ENCODE measurements around the gene XYLT1. TPM values are rescaled to one million over a fixed set of nuclear protein-coding genes. Genes with fewer than 3 reads are reported as not detected.
A peak's percentile ranks its signal among the peaks of the same experiment; 100 is the strongest.

Gene XYLT1
- total and polyA plus RNA-seq, 4 experiments from 2014 or later = 1.4 to 48.5 (median 24.5) TPM

DNA sequence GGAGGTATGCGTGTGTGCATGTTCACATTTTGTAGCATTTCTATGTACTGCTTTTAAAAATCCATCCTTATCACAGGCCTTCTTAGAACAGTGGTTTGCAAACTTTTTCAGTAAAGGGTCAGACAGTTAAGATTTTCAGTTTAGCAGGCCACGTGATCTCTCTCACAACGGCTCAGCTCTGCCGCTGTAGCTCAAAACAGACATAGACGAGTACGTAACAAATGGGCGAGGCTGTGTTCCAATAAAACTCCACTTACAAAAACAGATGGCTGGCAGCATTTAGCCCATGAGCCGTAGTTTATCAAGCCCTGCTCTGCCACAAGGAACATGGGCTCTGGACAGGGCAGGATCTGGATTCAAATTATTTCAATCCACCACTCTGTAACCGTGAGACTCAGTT lies 141.8 kb downstream of the XYLT1 start:
- H3K27ac Mint-ChIP-seq = no peak overlapping the region
- POLR2A ChIA-PET (ENCODE audit: partially characterized antibody) = no interaction called here
- H3K4me3 ChIP-seq (ENCODE audit: low read length in 2 of 2) = no peak overlapping the region

DNA sequence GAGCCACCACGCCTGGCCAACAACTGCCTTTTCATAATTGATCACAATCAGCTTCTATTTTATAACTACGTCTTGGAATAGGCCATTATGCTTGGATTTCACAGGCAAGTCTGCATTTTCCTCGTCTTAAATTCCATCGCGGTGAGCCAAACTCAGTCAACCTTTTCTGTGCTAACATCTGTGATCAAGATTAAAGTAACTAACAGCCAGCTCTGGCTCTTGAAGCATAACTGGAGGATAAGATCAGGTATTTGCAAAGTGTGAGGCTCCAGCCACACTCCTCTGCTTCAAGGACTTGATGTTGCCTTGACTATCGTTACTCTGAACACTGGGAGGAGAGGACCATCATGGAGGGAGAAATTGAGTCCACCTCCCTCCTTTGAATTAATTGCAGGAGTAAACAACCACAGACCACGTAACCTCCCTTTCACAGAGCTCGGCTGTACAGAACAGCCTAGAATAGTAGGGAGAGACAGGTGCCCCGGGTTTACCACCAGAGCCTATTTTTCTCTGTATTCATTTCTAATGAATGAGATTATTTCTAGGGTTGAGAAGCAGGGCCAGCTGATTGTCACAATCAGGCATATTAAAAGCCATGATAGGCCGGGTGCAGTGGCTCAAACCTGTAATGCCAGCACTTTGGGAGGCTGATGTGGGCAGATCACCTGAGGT lies 143.0 kb downstream of the XYLT1 start:
- Histone ChIP-seq H3K27me3 (ENCODE audit: insufficient read depth, low read length) (no peaks in the 10 kb centered on the region), H3K4me1 (ENCODE audit: insufficient read depth, low read length) (no peaks in the 10 kb centered on the region), H3K9me3 (ENCODE audit: control insufficient read depth in 1 of 2, low read length in 2 of 2) (no peaks in the 10 kb centered on the region), H3K4me3 (ENCODE audit: low read length in 2 of 2) (no peak overlapping the region), H3K27ac (ENCODE audit: low read depth, low read length) (no peak overlapping the region), H3K36me3 (ENCODE audit: insufficient read depth, low read length) (no peaks in the 10 kb centered on the region)
- H3K36me3 Mint-ChIP-seq = no peaks in the 10 kb centered on the region
- intact Hi-C loops (cut with micrococcal nuclease) = no loop called here
- ChIA-PET CTCF (ENCODE audit: partially characterized antibody) (no interaction called here), POLR2A (ENCODE audit: partially characterized antibody) (no interaction called here)
- H3K9me3 Mint-ChIP-seq = no peaks in the 10 kb centered on the region
- peaks cover 7 to 32% (median 12%) of the 10 kb centered on the region in 4 donors for H3K4me1 Mint-ChIP-seq
- H3K27ac Mint-ChIP-seq = no peak overlapping the region
- no peak for DNase-seq
- H3K4me3 Mint-ChIP-seq = no peak overlapping the region
- no peaks in the 10 kb centered on the region for H3K27me3 Mint-ChIP-seq

More for the DNA sequence above, 141.8 kb downstream of the XYLT1 start:
- intact Hi-C loops (cut with micrococcal nuclease) = no loop called here
- DNase-seq = no peak
- Histone ChIP-seq H3K27ac (ENCODE audit: low read depth, low read length) (no peak overlapping the region), H3K4me1 (ENCODE audit: insufficient read depth, low read length) (no peaks in the 10 kb centered on the region), H3K36me3 (ENCODE audit: insufficient read depth, low read length) (no peaks in the 10 kb centered on the region), H3K27me3 (ENCODE audit: insufficient read depth, low read length) (no peaks in the 10 kb centered on the region), H3K9me3 (ENCODE audit: control insufficient read depth in 1 of 2, low read length in 2 of 2) (no peaks in the 10 kb centered on the region)
- no peaks in the 10 kb centered on the region for H3K36me3 Mint-ChIP-seq
- H3K27me3 Mint-ChIP-seq = no peaks in the 10 kb centered on the region
- H3K4me3 Mint-ChIP-seq = no peak overlapping the region
- CTCF ChIA-PET (ENCODE audit: partially characterized antibody) = interaction anchor here (1.0 to 1.2 kb wide), 2 partner anchors 12 to 48 kb away, joined by 3 to 4 read pairs; no protein-coding TSS in a partner anchor
- H3K4me1 Mint-ChIP-seq = peaks cover 8 to 31% (median 12%) of the 10 kb centered on the region in 4 donors
- H3K9me3 Mint-ChIP-seq = no peaks in the 10 kb centered on the region

DNA sequence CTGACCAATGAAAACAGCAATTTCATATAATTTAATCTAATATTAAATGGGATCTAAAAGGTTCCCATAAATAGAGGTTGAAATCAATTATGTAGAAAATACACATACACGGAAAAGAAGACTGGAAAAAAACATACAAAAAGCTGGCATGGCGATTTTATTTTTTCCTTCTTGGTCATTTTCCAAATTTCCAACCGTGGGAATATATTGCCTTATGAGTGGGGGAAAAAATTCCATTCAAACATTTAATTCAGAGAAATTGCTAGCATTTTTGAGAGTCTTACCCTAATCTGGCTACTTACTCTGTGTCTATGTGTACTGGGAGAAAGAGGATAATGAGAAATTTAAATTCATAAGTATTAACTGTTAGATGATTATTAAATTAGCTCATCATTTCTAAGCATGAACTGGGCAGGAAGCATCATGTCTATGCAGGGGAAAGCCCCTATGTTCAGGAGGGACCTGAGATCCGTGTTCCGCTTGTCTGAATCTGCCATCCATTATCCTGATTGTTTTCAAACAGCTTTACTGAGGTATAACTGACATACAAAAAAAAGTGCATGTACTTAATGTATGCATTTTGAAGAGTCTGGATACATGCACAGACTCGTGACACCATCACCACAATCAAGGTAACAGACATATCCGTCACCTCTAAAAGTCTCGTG lies 145.2 kb downstream of the XYLT1 start:
- Mint-ChIP-seq H3K4me1 (peaks cover 6 to 34% (median 16%) of the 10 kb centered on the region in 4 donors), H3K9me3 (no peaks in the 10 kb centered on the region), H3K4me3 (no peak overlapping the region), H3K27ac (peak overlapping the region in 1 of 7 donors; percentile 8), H3K27me3 (no peaks in the 10 kb centered on the region), H3K36me3 (no peaks in the 10 kb centered on the region)
- no peak for DNase-seq
- Histone ChIP-seq H3K4me1 (ENCODE audit: insufficient read depth, low read length) (no peaks in the 10 kb centered on the region), H3K36me3 (ENCODE audit: insufficient read depth, low read length) (no peaks in the 10 kb centered on the region), H3K27me3 (ENCODE audit: insufficient read depth, low read length) (no peaks in the 10 kb centered on the region), H3K27ac (ENCODE audit: low read depth, low read length) (no peak overlapping the region), H3K9me3 (ENCODE audit: control insufficient read depth in 1 of 2, low read length in 2 of 2) (no peaks in the 10 kb centered on the region), H3K4me3 (ENCODE audit: low read length in 2 of 2) (no peak overlapping the region)
- CTCF ChIA-PET (ENCODE audit: partially characterized antibody) = interaction anchor here (0.8 kb wide), 1 partner anchor 90 kb away, joined by 3 read pairs; no protein-coding TSS in a partner anchor
- POLR2A ChIA-PET (ENCODE audit: partially characterized antibody) = interaction anchor here (1.0 kb wide), 1 partner anchor 11 kb away, joined by 3 read pairs; no protein-coding TSS in a partner anchor
- intact Hi-C loops (cut with micrococcal nuclease) = no loop called here

DNA sequence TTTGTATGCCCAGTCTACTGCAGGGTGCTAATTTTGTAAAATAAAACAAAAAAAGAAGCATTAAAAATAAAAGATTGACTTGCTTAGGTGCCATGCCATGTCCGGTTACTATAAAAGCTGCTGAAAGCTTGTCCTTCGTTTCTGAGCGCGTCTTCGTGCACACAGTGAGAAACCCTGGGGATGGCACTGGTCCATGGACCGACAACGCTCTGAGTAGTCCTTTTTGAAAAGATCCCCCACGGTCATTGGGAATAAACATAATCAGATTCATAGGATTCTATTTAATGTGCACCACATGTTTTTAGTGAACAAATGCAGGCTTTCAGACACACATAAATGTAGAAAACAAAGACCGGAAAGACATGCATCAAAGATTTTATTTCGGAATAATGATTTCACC lies 146.3 kb downstream of the XYLT1 start:
- CTCF ChIA-PET (ENCODE audit: partially characterized antibody) = interaction anchor here (2.8 kb wide), 1 partner anchor 22 kb away, joined by 6 read pairs; no protein-coding TSS in a partner anchor
- H3K4me1 Mint-ChIP-seq = peaks cover 9 to 37% (median 19%) of the 10 kb centered on the region in 4 donors
- H3K27ac Mint-ChIP-seq = peak overlapping the region in 1 of 7 donors; percentile 64

DNA sequence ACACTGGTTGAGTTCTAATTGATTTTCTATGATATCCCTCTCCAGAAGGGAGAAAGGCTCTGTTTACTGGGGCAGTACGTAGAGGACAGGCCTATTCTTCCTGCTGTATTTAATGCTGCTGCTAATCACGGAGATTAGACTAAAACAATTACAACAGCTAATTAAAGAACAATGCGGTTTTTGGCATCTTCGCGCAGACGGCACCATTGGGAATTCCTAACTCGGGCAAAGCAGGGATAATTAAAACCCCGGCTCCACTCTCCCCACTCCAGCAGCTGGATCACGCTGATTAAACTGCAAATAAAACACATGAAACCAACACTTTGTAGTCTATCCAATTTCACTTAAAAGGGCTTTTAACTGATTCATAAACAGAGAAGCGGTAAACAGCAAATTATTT lies 147.6 kb downstream of the XYLT1 start:
- Mint-ChIP-seq H3K36me3 (no peaks in the 10 kb centered on the region), H3K9me3 (no peaks in the 10 kb centered on the region), H3K27me3 (no peaks in the 10 kb centered on the region), H3K4me3 (no peak overlapping the region), H3K4me1 (peaks cover 10 to 32% (median 23%) of the 10 kb centered on the region in 4 donors), H3K27ac (no peak overlapping the region)
- H3K9me3 ChIP-seq (ENCODE audit: control insufficient read depth in 1 of 2, low read length in 2 of 2) = no peaks in the 10 kb centered on the region
- CTCF ChIA-PET (ENCODE audit: partially characterized antibody) = interaction anchor here (1.1 to 2.8 kb wide), 2 partner anchors 21 to 48 kb away, joined by 3 to 6 read pairs; no protein-coding TSS in a partner anchor
- POLR2A ChIA-PET (ENCODE audit: partially characterized antibody) = interaction anchor here (1.0 to 2.2 kb wide), 2 partner anchors 47 to 48 kb away, joined by 3 to 6 read pairs; no protein-coding TSS in a partner anchor
- no peak for DNase-seq
- no peaks in the 10 kb centered on the region for H3K27me3 ChIP-seq (ENCODE audit: insufficient read depth, low read length)
- H3K36me3 ChIP-seq (ENCODE audit: insufficient read depth, low read length) = no peaks in the 10 kb centered on the region
- no peak overlapping the region for H3K27ac ChIP-seq (ENCODE audit: low read depth, low read length)
- H3K4me3 ChIP-seq (ENCODE audit: low read length in 2 of 2) = no peak overlapping the region
- no peaks in the 10 kb centered on the region for H3K4me1 ChIP-seq (ENCODE audit: insufficient read depth, low read length)
- intact Hi-C loops (cut with micrococcal nuclease) = no loop called here

More for the DNA sequence above, 146.3 kb downstream of the XYLT1 start:
- POLR2A ChIA-PET (ENCODE audit: partially characterized antibody) = no interaction called here
- Histone ChIP-seq H3K4me3 (ENCODE audit: low read length in 2 of 2) (no peak overlapping the region), H3K27ac (ENCODE audit: low read depth, low read length) (no peak overlapping the region), H3K4me1 (ENCODE audit: insufficient read depth, low read length) (no peaks in the 10 kb centered on the region), H3K9me3 (ENCODE audit: control insufficient read depth in 1 of 2, low read length in 2 of 2) (no peaks in the 10 kb centered on the region), H3K36me3 (ENCODE audit: insufficient read depth, low read length) (no peaks in the 10 kb centered on the region), H3K27me3 (ENCODE audit: insufficient read depth, low read length) (no peaks in the 10 kb centered on the region)
- Mint-ChIP-seq H3K9me3 (no peaks in the 10 kb centered on the region), H3K4me3 (no peak overlapping the region), H3K36me3 (no peaks in the 10 kb centered on the region), H3K27me3 (no peaks in the 10 kb centered on the region)
- no peak for DNase-seq
- intact Hi-C loops (cut with micrococcal nuclease) = no loop called here

DNA sequence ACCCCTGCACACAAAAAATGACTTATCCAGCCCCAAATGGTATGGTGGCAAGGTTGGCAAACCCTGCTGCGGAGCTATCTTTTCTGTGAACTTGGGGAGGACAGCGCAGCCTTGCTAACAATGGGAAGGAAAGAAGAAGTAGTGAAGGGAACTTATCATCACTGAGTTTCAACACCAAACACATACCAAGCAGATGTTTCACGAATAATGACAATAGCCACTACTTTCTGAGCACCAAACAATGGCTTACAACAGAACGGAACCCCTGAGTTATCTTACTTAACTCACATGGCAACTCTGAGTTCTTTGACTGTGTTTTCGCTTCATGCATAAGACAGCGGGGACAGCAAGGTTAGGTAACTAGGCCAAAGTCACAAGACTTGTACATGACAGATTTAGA lies 148.9 kb downstream of the XYLT1 start:
- peak overlapping the region in 2 of 7 donors; percentile 12 to 24 for H3K27ac Mint-ChIP-seq
- intact Hi-C loops (cut with micrococcal nuclease) = no loop called here

DNA sequence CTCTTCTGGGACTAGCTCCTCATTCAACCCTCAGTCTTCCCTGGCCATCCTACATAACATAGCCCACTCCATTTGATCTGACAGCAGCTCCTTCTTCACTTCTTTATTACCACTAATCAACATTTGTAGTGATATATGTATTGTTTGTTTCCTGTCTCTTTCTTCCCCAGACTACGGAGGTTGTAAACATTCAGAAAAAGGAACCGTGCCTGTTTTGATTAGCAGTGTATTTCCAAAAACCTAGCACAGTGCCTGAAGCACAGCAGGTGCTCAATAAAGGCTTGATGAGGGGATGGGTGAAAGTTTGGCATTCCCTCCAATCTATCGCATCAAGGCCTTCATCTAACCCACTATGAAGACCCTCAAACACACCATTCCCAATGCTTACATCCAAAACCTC lies 150.8 kb downstream of the XYLT1 start:
- POLR2A ChIA-PET (ENCODE audit: partially characterized antibody) = interaction anchor here (0.7 kb wide), 1 partner anchor 133 kb away, joined by 3 read pairs; no protein-coding TSS in a partner anchor
- Histone ChIP-seq H3K27me3 (ENCODE audit: insufficient read depth, low read length) (no peaks in the 10 kb centered on the region), H3K36me3 (ENCODE audit: insufficient read depth, low read length) (no peaks in the 10 kb centered on the region), H3K4me3 (ENCODE audit: low read length in 2 of 2) (no peak overlapping the region), H3K9me3 (ENCODE audit: control insufficient read depth in 1 of 2, low read length in 2 of 2) (no peaks in the 10 kb centered on the region), H3K27ac (ENCODE audit: low read depth, low read length) (no peak overlapping the region), H3K4me1 (ENCODE audit: insufficient read depth, low read length) (no peaks in the 10 kb centered on the region)
- no peak for DNase-seq
- Mint-ChIP-seq H3K4me3 (no peak overlapping the region), H3K27me3 (no peaks in the 10 kb centered on the region), H3K36me3 (peaks cover 0 to 4% of the 10 kb centered on the region in 2 donors), H3K4me1 (peaks cover 14 to 36% (median 25%) of the 10 kb centered on the region in 4 donors), H3K27ac (peak overlapping the region in 4 of 7 donors; percentile 23 to 47 (median 34)), H3K9me3 (no peaks in the 10 kb centered on the region)
- CTCF ChIA-PET (ENCODE audit: partially characterized antibody) = no interaction called here
- intact Hi-C loops (cut with micrococcal nuclease) = no loop called here

More for the DNA sequence above, 148.9 kb downstream of the XYLT1 start:
- Histone ChIP-seq H3K4me1 (ENCODE audit: insufficient read depth, low read length) (no peaks in the 10 kb centered on the region), H3K27me3 (ENCODE audit: insufficient read depth, low read length) (no peaks in the 10 kb centered on the region), H3K36me3 (ENCODE audit: insufficient read depth, low read length) (no peaks in the 10 kb centered on the region), H3K9me3 (ENCODE audit: control insufficient read depth in 1 of 2, low read length in 2 of 2) (no peaks in the 10 kb centered on the region), H3K27ac (ENCODE audit: low read depth, low read length) (no peak overlapping the region), H3K4me3 (ENCODE audit: low read length in 2 of 2) (no peak overlapping the region)
- Mint-ChIP-seq H3K27me3 (no peaks in the 10 kb centered on the region), H3K4me3 (no peak overlapping the region), H3K4me1 (peaks cover 14 to 33% (median 28%) of the 10 kb centered on the region in 4 donors), H3K36me3 (no peaks in the 10 kb centered on the region), H3K9me3 (no peaks in the 10 kb centered on the region)
- DNase-seq = no peak
- CTCF ChIA-PET (ENCODE audit: partially characterized antibody) = interaction anchor here (2.8 kb wide), 1 partner anchor 19 kb away, joined by 6 read pairs; no protein-coding TSS in a partner anchor
- POLR2A ChIA-PET (ENCODE audit: partially characterized antibody) = interaction anchor here (2.2 kb wide), 1 partner anchor 48 kb away, joined by 6 read pairs; no protein-coding TSS in a partner anchor
